HG03432 (cell line): Measurements from ENCODE around the gene TCTN3.
"Not testable (repeated sequence)": the region's sequence is repeated elsewhere in the genome, so short reads cannot be mapped to it uniquely, and the experiment has no call there.

Experiments used
- ATAC-seq: cut with Tn5 transposase; IDR thresholded peaks from one replicate; pipeline ENCODE4 v1.9.1; 2021; ENCODE audit warnings: mild to moderate bottlenecking, moderate library complexity; ENCODE audit not compliant: unreplicated experiment

Gene TCTN3

GRCh38 chr10:95693668-95694534 lies at the start of gene TCTN3:
Gene TCTN3, minus strand, starts transcription at chr10:95693927. Its CDS starts 28 bp downstream, at chr10:95693899.
- peak; percentile 99 for ATAC-seq

- no peak for ATAC-seq
Measured at GRCh38 chr10:95742962-95743535, 49.3 kb upstream of the TCTN3 start.

GRCh38 chr10:95742485-95742884 lies 48.8 kb upstream of the TCTN3 start:
- ATAC-seq = peak; percentile 18

- ATAC-seq = peak; percentile 80
Measured at GRCh38 chr10:95741807-95742467, 48.2 kb upstream of the TCTN3 start.

- no peak for ATAC-seq
Measured at GRCh38 chr10:95739056-95739455, 45.3 kb upstream of the TCTN3 start.

GRCh38 chr10:95732907-95733306 lies 39.2 kb upstream of the TCTN3 start:
- ATAC-seq = not testable (repeated sequence)

GRCh38 chr10:95730233-95730632 lies 36.5 kb upstream of the TCTN3 start:
- ATAC-seq = no peak

- no peak for ATAC-seq
Measured at GRCh38 chr10:95729323-95730055, 35.8 kb upstream of the TCTN3 start.

- no peak for ATAC-seq
Measured at GRCh38 chr10:95728526-95728925, 34.8 kb upstream of the TCTN3 start.

GRCh38 chr10:95722496-95722895 lies 28.8 kb upstream of the TCTN3 start:
- ATAC-seq = not testable (repeated sequence)

- ATAC-seq = not testable (repeated sequence)
Measured at GRCh38 chr10:95720745-95721144, 27.0 kb upstream of the TCTN3 start.

- ATAC-seq = no peak
Measured at GRCh38 chr10:95716866-95717265, 23.1 kb upstream of the TCTN3 start.

GRCh38 chr10:95716466-95716865 lies 22.7 kb upstream of the TCTN3 start:
- ATAC-seq = no peak

GRCh38 chr10:95711492-95711891 lies 17.8 kb upstream of the TCTN3 start:
- ATAC-seq = no peak

- ATAC-seq = no peak
Measured at GRCh38 chr10:95706990-95707389, 13.3 kb upstream of the TCTN3 start.

GRCh38 chr10:95706573-95706972 lies 12.8 kb upstream of the TCTN3 start:
- ATAC-seq = no peak

GRCh38 chr10:95698415-95698814 lies 4.7 kb upstream of the TCTN3 start:
- no peak for ATAC-seq

- ATAC-seq = no peak
Measured at GRCh38 chr10:95697429-95697828, 3.7 kb upstream of the TCTN3 start.

- no peak for ATAC-seq
Measured at GRCh38 chr10:95694665-95695064, 938 bp upstream of the TCTN3 start.

- no peak for ATAC-seq
Measured at GRCh38 chr10:95693071-95693667, 558 bp downstream of the TCTN3 start.

GRCh38 chr10:95691281-95691680 lies 2.4 kb downstream of the TCTN3 start:
- ATAC-seq = no peak
